GM21619 (cell line): ENCODE measurements around the gene PDLIM5.
A peak's percentile ranks its signal among the peaks of the same experiment; 100 is the strongest.
"Not testable (repeated sequence)": the region's sequence is repeated elsewhere in the genome, so short reads cannot be mapped to it uniquely, and the experiment has no call there.

Source experiments
- ATAC-seq: cut with Tn5 transposase; IDR thresholded peaks from one replicate; pipeline ENCODE4 v1.9.1; 2021; ENCODE audit not compliant: unreplicated experiment

PDLIM5 gene

DNA sequence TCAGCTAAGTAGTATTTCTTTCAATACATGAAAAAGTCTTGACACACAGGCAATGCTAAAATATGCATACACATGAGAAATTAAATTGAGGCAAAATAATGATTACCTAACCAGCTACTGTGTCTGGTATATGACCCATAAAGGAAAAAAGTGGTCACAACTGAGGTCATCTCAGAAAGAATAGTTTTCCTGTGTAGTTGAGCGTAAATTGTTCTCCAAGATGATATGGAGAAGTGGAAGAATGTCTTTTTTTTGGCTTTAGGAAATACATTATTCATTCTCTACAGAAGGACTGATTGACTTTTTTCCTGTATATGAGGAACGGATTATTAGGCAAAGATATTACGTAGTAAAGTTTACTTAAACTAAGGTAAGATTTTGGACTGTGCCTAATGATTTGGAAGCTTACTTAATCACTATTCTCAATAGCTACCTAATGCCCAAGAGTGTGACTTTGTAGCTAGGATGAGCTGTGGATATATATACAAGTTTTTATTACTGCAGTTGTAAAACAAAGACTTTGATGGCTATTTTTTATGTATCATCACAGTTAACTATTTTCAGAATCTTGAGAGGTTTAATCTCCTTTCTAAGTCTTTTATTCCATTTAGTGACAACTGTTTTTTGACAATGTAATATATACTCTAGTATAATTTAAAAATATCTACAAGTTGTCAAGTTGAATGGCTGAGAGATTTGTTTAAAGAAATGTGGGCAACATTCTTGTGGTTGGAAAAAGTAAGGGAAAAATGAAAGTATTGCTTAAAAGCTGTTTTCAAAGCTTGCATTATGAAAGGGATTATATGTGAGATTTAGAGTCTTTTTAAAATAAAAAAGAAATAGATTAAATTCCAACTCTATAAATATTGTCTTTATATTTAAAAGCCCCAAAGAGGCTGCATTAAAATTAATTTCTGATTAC is 100.2 kb downstream of the PDLIM5 start:
- no peak for ATAC-seq

DNA sequence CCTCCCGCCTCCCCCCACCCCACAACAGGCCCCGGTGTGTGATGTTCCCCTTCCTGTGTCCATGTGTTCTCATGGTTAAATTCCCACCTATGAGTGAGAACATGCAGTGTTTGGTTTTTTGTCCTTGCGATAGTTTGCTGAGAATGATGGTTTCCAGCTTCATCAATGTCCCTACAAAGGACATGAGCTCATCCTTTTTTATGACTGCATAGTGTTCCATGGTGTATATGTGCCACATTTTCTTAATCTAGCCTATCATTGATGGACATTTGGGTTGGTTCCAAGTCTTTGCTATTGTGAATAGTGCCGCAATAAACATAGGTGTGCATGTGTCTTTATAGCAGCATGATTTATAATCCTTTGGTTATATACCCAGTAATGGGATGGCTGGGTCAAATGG is 104.3 kb downstream of the PDLIM5 start:
- not testable (repeated sequence) for ATAC-seq

DNA sequence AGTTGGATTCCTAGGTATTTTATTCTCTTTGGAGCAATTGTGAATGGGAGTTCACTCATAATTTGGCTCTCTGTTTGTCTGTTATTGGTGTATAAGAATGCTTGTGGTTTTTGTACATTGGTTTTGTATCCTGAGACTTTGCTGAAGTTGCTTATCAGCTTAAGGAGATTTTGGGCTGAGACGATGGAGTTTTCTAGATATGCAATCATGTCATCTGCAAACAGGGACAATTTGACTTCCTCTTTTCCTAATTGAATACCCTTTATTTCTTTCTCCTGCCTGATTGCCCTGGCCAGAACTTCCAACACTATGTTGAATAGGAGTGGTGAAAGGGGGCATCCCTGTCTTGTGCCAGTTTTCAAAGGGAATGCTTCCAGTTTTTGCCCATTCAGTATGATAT is 105.9 kb downstream of the PDLIM5 start:
- not testable (repeated sequence) for ATAC-seq

DNA sequence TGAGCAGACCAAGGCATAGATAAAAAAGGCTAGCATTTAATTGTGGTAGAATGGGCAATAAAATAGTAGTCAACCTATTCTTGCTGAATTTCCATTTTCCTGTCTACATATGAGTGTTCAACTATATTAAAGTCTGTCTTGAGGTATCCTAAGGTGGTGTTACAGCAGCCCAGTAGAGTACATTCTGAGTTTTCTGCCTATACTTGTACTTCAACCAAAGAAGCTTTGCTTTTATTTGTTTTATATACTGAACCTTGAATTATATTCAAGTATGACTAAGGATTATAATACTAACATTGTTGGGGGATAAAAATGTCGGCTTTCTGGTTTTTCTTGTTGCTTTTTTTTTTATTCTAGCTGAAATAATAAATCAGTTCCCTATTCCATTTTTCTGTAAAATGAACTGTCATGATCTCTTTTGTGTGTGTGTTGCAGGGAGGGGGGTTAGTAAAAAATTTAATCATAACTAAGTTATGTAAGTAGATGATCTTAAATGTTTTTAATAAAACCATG is 106.7 kb downstream of the PDLIM5 start:
- no peak for ATAC-seq

DNA sequence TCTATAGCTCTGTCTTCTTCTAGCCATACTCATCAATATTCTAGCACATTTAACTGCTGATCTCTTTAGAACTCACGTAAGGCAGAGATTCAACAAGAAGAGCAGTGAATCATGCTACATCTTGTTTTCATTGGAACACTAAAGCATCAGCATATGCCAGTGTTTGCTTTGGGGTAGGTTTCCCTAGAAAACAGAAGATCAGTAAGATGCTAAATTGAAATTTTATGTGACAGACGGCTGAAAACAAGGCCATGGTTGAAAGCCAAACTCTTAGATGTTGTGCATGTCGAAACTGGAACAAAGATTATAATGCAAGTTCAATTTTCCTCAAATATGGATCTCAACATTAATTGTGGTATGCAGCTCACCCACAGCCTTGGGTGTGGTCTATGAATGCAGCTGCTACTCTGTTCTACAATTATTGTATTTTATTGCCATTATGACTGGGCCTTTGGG is 107.6 kb downstream of the PDLIM5 start:
- no peak for ATAC-seq

DNA sequence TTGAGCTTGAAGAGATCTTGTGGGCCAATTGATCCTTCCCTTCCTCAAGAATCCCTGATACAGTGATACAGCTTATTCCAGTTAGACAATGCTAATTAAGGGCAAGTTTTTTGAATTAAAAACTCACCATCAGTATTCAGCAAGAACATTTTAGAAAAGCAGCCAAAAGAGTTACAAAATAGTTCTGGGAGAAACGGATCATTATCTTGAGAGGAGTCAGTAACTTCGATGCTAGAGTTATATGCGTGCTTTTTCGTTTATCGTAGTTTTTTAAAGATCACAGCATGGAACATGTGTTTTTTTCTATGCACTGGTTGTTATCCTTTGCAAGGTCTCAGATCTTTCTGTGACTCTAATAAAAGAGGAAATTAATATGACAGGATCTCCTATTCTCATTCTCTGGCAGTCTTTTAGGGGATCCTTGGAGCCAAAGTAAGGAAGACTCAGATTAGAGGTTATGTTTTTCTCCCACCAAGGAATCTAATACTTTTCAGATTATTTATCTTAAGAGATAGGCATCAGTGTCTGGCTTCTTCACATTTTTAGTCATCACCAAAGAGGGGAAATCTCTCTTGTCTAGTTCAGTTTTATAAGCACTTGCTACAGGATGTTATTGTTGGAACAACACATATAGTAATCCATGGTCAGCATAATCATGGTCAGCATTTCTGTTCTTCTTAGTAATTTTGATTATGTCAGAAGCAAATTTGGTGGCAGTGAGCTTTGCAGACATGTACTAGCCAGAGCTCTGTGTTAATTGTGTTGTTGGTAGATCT is 109.7 kb downstream of the PDLIM5 start:
- no peak for ATAC-seq

DNA sequence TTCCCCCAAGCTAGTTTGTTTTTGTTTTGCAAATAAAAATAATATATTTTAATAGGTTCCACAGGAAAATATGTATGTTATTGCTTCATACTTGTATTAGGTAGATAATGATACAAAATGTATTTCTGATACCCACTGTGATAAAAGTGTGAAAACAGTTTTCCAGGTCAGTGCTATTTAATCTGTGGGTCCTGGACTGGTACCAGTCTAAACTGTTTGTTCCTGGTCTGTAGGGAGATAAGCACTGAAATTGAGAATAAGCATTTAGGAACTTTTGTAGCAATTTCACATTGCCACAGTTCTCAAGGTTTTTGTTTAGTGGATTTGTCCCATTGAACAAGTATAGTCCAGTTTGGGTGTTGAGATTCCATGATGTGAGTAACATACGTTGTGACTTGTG is 110.5 kb downstream of the PDLIM5 start:
- ATAC-seq, result no peak

DNA sequence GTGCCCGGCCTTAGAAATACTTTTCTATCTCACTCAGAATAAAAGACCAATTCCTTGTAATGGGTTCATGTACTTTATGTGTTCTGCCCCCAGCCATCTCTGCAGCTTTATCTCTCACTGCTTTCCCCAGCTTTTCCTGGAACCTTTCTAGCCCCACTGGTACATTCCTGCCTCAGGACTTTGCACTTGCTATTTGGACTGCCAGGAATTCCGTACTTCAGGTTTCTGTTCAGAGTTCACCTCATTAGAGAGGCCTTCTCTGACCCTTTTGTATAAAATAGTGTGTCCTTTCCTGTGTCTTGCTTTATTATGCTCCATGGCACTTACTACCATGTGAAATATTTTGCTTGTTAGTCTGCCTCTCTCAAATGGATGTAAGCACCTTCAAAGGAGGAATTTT is 112.5 kb downstream of the PDLIM5 start:
- ATAC-seq, result no peak

DNA sequence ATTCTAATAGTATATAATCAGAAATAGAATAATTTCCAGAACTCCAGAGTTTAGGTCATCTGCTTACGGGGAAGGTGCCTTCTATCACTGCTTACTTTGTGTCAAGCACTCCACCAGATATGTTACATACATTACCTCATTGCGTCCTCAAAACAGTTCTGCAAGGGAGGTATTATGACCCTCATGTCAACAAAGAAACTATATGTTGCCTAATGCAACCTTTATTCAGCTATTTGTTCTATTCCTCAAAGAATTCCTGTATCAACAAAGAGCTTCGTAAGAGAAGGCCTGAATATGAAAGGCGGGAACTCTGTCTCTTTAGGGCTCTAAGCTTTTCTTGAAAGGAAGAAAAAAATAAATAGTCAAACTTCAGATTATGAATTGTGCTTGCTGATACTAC is 114.7 kb downstream of the PDLIM5 start:
- no peak for ATAC-seq

DNA sequence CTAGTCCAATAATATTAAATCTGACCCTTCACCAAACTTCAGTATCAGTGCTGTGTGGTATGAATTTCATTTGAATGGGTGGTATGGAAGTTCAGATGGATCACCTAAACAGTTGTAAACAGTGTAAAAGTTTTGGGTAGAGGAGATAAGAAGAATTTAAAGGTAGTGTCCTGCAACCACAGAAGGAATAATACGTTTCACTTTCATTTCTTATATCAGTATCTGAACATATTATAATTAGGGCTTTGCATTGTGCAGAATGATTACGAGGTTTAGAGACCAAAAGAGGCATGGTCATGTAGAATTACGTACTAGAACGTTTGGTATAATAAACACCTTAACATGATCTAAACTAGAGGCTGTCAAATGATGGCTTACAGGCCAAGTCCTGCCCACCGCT is 116.1 kb downstream of the PDLIM5 start:
- ATAC-seq, result peak; percentile 83

DNA sequence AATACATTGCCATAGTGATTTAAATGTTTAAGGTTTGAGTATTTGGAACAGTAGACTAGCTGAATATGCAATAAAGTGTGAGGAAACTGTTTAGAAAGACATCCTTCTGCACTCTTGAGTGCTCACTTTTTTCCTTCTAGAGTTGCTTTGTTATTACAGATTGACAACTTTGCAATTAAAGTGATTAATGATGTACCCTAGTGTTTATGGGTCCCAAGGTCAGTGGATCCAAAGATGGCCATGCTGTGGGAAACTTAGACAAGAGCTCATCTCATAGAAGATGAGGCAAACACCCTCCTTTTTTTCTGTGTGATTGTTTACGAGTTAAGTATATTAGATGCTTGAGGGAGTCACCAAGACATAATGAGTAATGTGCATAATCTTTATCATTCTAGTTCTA is 118.8 kb downstream of the PDLIM5 start:
- ATAC-seq, result no peak

DNA sequence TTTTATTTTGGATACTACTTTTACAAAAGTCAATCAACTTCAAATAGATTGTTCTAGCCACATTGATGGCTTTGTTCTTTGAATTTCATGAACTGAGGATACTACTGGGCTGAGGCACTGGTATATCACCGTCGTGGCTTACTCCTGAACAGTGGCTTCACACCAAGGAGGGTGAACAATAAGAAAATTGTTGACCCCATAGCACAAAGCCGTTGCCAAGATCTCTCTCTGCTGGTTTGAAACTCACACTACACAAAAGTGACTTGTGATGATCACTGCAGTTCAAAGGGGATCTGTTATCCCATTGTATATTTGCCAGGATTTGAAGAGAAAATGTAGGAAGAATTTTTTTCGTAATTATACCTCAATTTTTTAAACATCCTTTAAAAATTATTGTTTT is 119.6 kb downstream of the PDLIM5 start:
- no peak for ATAC-seq

DNA sequence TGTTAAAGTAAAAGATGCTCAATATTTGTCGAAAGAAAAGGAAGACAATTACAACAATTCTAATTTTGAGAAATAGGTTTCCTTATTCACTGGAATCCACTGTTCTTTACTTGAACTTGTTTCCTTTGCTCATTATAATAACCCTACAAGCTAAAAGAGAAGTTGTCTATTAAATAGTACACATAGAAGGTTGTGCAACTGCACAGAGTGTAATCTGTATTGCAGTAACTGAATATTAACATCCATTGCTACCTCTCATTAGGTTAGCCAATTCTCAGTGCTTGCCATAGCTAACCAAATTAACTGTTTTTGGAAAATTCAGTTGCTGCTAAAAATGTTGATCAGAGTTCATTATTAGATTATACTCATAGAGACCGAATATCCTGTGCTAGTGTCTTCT is 120.0 kb downstream of the PDLIM5 start:
- no peak for ATAC-seq

DNA sequence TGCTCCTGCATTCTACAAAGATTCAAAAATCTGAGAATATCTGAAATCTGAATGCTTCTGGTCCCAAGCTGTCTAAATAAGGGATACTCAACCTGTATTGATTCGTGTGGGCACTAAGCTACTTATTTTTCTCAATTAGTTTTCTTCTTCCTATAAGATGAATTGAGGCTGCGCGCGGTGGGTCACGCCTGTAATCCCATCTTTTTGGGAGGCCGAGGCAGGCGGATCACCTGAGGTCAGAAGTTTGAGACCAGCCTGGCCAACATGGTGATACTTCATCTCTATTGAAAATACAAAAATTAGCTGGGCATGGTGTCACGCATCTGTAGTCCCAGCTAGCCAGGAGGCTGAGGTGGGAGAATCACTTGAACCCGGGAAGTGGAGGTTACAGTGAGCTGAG is 122.3 kb downstream of the PDLIM5 start:
- no peak for ATAC-seq

DNA sequence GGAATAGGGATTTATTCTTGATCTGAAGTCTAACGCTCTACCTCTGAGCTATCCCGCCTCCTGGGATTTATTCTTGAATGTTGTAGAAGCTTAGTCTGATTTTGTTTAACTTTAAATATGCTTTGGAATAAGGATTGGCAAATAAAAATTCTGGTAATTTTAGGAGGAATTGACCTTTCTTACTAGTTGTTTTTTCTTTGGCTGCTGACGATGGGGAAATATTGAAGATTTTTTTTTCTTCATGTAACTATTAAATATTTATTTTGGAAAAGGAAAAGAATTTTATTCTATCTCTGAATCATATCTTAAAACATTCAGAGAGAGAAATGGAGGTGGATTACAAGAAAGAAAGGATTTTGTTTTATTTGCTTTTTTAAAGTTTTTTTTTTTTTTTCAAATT is 122.9 kb downstream of the PDLIM5 start:
- no peak for ATAC-seq

DNA sequence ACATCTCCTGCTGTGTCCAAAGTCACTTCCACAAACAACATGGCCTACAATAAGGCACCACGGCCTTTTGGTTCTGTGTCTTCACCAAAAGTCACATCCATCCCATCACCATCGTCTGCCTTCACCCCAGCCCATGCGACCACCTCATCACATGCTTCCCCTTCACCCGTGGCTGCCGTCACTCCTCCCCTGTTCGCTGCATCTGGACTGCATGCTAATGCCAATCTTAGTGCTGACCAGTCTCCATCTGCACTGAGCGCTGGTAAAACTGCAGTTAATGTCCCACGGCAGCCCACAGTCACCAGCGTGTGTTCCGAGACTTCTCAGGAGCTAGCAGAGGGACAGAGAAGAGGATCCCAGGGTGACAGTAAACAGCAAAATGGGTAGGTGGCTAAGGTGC is 123.9 kb downstream of the PDLIM5 start:
- no peak for ATAC-seq

DNA sequence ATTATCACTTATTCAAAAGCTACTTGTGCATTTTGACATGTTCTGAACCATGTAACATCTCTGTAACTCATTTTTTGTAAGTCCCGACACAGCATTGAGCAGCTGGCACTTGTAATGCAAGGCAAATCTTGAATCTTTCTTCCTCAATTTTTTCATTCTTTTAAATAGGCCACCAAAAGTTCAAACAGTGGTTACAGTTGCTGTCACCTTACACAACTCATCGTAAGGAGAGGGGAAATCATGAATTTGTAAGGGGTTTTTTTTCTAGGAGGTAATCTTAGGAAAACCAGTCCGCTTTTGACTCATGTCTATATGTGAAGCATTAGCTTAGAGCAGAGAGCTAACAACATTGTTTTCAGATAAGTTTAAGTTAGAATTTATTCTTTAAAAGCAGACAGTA is 124.5 kb downstream of the PDLIM5 start:
- ATAC-seq, result no peak

DNA sequence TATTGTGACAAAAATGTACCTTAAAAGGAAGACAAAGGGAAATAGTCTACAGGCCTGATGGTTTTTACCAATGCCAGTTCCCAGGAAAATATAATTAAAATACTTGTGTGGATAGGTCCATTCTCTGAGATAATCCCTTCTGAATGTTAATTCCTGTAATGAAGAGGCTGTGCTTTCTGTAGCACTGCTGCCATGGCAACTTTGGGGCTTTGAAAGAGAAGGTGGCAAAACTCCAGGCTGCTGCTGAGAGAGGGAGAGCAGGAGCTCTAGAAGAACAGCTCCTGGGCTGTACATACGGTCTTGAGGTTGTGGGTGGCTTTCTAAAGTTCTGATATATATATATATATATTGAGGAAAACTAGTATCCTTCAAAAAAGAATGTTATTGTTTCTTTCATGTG is 125.4 kb downstream of the PDLIM5 start:
- no peak for ATAC-seq

DNA sequence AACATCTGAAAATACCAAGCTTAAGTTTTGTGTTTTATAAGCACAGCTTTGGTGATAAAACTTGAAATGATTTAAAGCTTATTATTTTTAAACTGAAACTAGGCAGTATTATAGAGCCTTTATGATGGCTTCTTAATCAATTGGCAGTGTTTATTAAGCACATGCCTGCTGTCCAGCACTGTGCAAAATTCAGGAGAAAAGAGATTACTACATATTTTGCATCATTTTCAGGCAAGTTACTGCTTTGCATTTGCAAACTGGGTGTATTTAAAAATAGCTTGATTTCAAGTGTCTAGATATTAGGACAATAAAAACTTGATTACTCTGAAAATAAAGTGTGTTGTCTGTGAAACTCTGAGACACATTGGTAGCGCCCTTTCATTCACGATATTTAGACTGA is 126.5 kb downstream of the PDLIM5 start:
- ATAC-seq, result no peak

DNA sequence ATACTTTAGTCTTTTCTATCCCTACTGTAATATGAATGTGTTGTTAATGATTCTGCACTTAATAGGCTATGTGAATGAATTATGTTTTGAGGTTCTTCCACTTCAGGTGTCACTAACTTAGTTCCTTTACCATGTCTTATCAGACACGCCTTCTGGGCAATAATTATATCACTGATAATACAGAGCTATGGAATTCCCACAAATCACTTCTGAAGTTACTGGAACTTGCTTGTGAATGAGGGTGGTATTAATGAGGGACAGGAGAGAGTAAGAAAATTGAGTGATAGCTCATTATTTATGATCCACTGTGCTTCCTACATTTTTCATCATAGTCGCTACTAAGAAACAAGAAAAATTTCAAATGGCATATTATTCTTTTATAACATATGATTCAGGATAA is 130.0 kb downstream of the PDLIM5 start:
- ATAC-seq, result no peak

DNA sequence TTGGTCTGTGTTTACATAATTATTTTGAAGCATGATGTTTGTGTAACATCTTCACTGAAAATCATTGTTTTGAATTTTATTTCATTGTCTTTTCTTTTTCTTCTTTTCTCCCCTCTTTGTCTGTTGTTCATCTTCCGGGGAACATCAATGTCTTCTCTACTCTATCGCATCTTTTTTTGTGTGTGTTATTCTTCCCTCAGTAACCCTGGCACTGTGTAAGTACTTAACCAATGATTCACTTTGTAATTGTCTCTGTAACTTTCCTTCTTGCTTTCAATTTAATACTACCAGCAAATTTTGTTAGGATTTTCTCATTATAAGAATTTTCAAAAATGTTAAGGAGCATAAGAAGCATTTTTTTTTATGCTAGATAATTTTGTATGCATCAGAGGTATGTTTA is 130.8 kb downstream of the PDLIM5 start:
- ATAC-seq, result no peak
